Measurements from ENCODE around the gene SEMA4B. TPM values are rescaled to one million over a fixed set of nuclear protein-coding genes. Genes with fewer than 3 reads are reported as not detected.

The SEMA4B gene
- polyA plus RNA-seq, 1 experiment, result 13.5 TPM

DNA sequence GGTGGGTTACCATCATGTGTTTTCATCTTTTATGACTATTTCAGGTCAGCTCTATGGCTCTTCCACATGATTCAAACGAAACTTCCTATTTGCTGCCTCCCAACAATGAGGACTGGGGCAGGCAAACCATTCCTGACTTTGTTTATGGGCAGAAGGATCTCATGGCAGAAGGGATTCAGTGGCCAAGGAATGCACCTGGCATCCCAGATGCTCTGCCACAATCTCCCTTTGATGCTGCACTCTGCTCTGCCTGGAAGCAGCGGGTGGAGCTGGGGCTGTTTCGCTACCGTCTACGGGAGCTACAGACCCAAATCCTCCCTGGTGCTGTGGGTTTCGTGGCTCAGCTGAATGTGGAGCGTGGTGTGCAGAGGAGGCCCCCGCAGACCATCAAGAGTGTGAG lies 39.7 kb downstream of the SEMA4B start:
- Histone ChIP-seq H3K9me3 (ENCODE audit: control insufficient read depth, insufficient read depth, low read length) (no peaks in the 10 kb centered on the region; the same call in 1 of the 2 replicates), H3K4me3 (ENCODE audit: low read depth, low read length) (no peak overlapping the region), H3K27ac (ENCODE audit: low read depth, low read length) (no peak overlapping the region), H3K27me3 (ENCODE audit: control insufficient read depth, insufficient read depth, low read length) (no peaks in the 10 kb centered on the region)
- POLR2A ChIA-PET, result interaction anchor here (0.9 kb wide), 1 partner anchor 8 kb away, joined by 3 read pairs; no protein-coding TSS in a partner anchor
- CTCF ChIA-PET, result no interaction called here
- TF ChIP-seq, protein P1, sequence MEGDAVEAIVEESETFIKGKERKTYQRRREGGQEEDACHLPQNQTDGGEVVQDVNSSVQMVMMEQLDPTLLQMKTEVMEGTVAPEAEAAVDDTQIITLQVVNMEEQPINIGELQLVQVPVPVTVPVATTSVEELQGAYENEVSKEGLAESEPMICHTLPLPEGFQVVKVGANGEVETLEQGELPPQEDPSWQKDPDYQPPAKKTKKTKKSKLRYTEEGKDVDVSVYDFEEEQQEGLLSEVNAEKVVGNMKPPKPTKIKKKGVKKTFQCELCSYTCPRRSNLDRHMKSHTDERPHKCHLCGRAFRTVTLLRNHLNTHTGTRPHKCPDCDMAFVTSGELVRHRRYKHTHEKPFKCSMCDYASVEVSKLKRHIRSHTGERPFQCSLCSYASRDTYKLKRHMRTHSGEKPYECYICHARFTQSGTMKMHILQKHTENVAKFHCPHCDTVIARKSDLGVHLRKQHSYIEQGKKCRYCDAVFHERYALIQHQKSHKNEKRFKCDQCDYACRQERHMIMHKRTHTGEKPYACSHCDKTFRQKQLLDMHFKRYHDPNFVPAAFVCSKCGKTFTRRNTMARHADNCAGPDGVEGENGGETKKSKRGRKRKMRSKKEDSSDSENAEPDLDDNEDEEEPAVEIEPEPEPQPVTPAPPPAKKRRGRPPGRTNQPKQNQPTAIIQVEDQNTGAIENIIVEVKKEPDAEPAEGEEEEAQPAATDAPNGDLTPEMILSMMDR (IDR thresholded peaks at IDR 0.05; ENCODE audit: low read depth, low read length), result no peak
- no peak for DNase-seq (ENCODE audit: low read depth, low spot score)

DNA sequence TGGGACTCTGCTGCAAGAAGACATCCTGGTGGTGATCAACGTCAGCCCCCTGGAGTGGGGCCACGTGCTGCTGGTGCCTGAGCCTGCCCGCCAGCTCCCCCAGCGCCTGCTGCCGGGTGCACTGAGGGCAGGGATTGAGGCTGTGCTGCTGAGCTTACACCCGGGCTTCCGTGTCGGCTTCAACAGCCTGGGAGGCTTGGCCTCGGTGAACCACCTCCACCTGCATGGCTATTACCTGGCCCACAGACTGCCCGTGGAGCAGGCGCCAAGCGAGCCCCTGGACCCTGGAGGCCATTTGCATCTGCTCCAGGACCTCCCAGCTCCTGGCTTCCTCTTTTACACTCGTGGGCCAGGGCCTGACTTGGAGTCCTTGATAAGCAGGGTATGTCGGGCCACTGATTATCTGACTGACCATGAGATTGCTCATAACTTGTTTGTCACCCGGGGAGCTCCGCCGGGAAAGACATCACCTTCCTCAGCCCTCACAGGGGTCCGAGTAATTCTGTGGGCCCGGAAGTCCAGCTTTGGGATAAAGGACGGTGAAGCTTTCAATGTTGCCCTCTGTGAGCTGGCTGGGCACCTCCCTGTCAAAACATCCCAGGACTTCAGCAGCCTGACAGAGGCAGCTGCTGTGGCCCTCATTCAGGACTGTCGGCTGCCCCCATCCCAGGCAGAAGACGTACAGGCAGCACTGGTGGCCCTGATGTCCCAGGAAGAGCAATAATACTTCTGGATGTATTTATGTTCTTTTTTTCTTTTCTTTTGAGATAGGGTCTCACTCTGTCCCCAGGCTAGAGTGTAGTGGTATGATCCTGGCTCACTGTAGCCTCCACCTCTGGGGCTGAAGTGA lies 40.4 kb downstream of the SEMA4B start:
- no peak overlapping the region for H3K4me3 ChIP-seq (ENCODE audit: low read depth, low read length)
- H3K27me3 ChIP-seq (ENCODE audit: control insufficient read depth, insufficient read depth, low read length), result no peaks in the 10 kb centered on the region
- H3K27ac ChIP-seq (ENCODE audit: low read depth, low read length), result no peak overlapping the region
- ChIA-PET CTCF (no interaction called here), POLR2A (no interaction called here)
- TF ChIP-seq, protein P1 (IDR thresholded peaks at IDR 0.05; ENCODE audit: low read depth, low read length), result no peak
- no peak for DNase-seq (ENCODE audit: low read depth, low spot score)
- H3K9me3 ChIP-seq (ENCODE audit: control insufficient read depth, insufficient read depth, low read length), result no peaks in the 10 kb centered on the region; the same call in 1 of the 2 replicates

DNA sequence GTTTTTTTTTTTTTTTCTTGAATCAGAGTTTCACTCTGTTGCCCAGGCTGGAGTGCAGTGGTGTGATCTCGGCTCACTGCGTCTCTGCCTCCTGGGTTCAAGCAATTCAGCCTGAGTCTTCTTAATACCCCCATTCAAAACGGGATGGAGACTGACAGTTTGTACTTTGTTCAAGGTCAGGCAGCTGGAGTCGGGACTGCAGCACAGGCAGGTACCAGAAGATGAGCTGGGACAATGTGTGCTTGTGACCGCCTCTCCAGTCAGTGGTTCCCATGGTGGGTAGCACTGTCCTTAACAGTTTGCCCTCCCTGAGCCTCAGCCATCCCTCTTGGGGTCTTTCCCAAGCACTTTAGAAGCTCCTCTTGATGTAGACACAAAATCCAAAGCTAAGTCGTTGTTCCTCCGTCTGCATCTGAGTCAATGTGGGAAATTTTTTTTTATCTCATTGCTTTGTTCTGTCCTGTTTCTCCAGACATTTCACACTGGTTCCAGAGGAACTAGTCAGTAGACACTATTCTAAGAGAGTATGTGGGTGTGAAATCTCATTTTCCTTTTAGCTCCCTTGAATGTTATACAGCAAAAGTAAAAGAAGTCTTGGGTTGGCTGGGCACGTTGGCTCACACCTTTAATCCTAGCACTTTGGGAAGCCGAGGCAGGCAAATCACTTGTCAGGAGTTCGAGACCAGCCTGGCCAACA lies 43.0 kb downstream of the SEMA4B start:
- no peak overlapping the region for H3K4me3 ChIP-seq (ENCODE audit: low read depth, low read length)
- no peak for DNase-seq (ENCODE audit: low read depth, low spot score)
- ChIA-PET POLR2A (no interaction called here), CTCF (no interaction called here)
- H3K27ac ChIP-seq (ENCODE audit: low read depth, low read length), result no peak overlapping the region
- no peaks in the 10 kb centered on the region for H3K27me3 ChIP-seq (ENCODE audit: control insufficient read depth, insufficient read depth, low read length)
- TF ChIP-seq, protein P1 (IDR thresholded peaks at IDR 0.05; ENCODE audit: low read depth, low read length), result no peak
- H3K9me3 ChIP-seq (ENCODE audit: control insufficient read depth, insufficient read depth, low read length), result no peaks in the 10 kb centered on the region; the same call in 1 of the 2 replicates

DNA sequence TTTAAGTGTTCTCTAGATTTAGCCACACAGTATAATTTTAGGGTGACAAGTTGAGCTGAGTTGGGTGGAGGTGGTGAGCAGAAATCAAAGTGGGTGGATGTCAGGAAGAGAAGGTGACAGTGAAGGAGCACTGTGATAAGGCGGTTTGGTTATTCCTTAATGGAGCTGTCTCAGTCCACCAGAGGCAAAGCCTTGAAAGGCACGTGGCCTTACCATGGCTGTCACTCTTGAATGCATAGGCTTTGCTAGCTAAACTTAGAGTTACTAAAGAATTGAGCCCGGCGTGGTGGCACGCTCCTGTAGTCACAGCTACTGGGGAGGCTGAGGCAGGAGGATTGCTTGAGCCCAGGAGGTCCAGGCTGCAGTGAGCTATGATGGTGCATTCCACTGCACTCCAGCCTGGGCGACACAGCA lies 47.7 kb downstream of the SEMA4B start:
- ChIA-PET CTCF (interaction anchor here (0.6 to 1.6 kb wide), 5 partner anchors 71 to 263 kb away, joined by 3 to 4 read pairs (median 3); no protein-coding TSS in a partner anchor), POLR2A (interaction anchor here (0.6 to 1.1 kb wide), 6 partner anchors 8 to 147 kb away, joined by 3 to 9 read pairs (median 4); partner anchors contain the start of gene IDH2)
- Histone ChIP-seq H3K27ac (ENCODE audit: low read depth, low read length) (no peak overlapping the region), H3K9me3 (ENCODE audit: control insufficient read depth, insufficient read depth, low read length) (no peaks in the 10 kb centered on the region), H3K27me3 (ENCODE audit: control insufficient read depth, insufficient read depth, low read length) (no peaks in the 10 kb centered on the region), H3K4me3 (ENCODE audit: low read depth, low read length) (no peak overlapping the region)
- TF ChIP-seq, protein P1 (IDR thresholded peaks at IDR 0.05; ENCODE audit: low read depth, low read length), result no peak
- DNase-seq (ENCODE audit: low read depth, low spot score), result no peak
